Bronchial epithelial cell (primary cell): ENCODE results near the gene CRABP2. TPM values are rescaled to one million over a fixed set of nuclear protein-coding genes. Genes with fewer than 3 reads are reported as not detected.

Source experiments
- DNase-seq: peaks from one replicate; pipeline ENCODE4 v3.0.0-alpha.2; 2010; ENCODE audit warnings: low read depth
- FAIRE-seq: peaks from 2 replicates; lab custom pipeline; 2011; peaks lifted over from hg19 to GRCh38; lab: Jason Lieb, UNC
- H3K27me3 ChIP-seq: 2 replicates; pipeline ENCODE4 v1.5.1; 2011; ENCODE audit warnings: low read length; ENCODE audit not compliant: control insufficient read depth, insufficient read depth
- H3K36me3 ChIP-seq: 2 replicates; pipeline ENCODE4 v1.5.1; 2011; ENCODE audit warnings: low read length; ENCODE audit not compliant: control insufficient read depth, insufficient read depth
- H3K4me3 ChIP-seq: 2 replicates; pipeline ENCODE4 v1.5.1; 2011; ENCODE audit warnings: mild to moderate bottlenecking, low read depth, low read length, control low read depth
- CTCF ChIP-seq: IDR thresholded peaks from 2 replicates; pipeline ENCODE4 v1.5.1; 2011; ENCODE audit warnings: mild to moderate bottlenecking, moderate library complexity, low read length, control low read depth, inconsistent platforms; ENCODE audit not compliant: insufficient read depth, severe bottlenecking
- total RNA-seq: library from RNA; depleted of rRNA; stranded (reverse); fragments of >200 nt; gene quantifications from 2 replicates; pipeline ENCODE4 v1.2.1, GENCODE V29; 2014

CRABP2 gene
- total RNA-seq, 1 donor from 2014 or later, result 5.3 TPM

- DNase-seq (no peak), FAIRE-seq (no peak)
- no peak for TF ChIP-seq CTCF
- no peaks in the 10 kb centered on the region for H3K27me3 ChIP-seq
- H3K4me3 ChIP-seq, result peak overlapping the region; percentile 89
- H3K36me3 ChIP-seq, result peaks cover 26% of the 10 kb centered on the region
Measured at GRCh38 chr1:156740237-156740740, 34.9 kb upstream of the CRABP2 start.

- H3K27me3 ChIP-seq, result no peaks in the 10 kb centered on the region
- peaks cover 23% of the 10 kb centered on the region for H3K36me3 ChIP-seq
- no peak for TF ChIP-seq CTCF
- FAIRE-seq, result no peak
- H3K4me3 ChIP-seq, result no peak overlapping the region
- DNase-seq, result no peak
Measured at GRCh38 chr1:156738916-156739315, 33.5 kb upstream of the CRABP2 start.

- Histone ChIP-seq H3K36me3 (peaks cover 23% of the 10 kb centered on the region), H3K27me3 (no peaks in the 10 kb centered on the region), H3K4me3 (no peak overlapping the region)
- TF ChIP-seq CTCF, result no peak
- no peak for DNase-seq
- no peak for FAIRE-seq
Measured at GRCh38 chr1:156738407-156738806, 33.0 kb upstream of the CRABP2 start.

- FAIRE-seq (no peak), DNase-seq (no peak)
- peaks cover 23% of the 10 kb centered on the region for H3K36me3 ChIP-seq
- H3K4me3 ChIP-seq, result no peak overlapping the region
- no peaks in the 10 kb centered on the region for H3K27me3 ChIP-seq
- TF ChIP-seq CTCF, result no peak
Measured at GRCh38 chr1:156733989-156734584, 28.7 kb upstream of the CRABP2 start.

GRCh38 chr1:156728599-156729462, 23.4 kb upstream of the CRABP2 start, which contains the start of gene ISG20L2:
ISG20L2 (minus strand) TSS chr1:156728766; CDS start chr1:156727652, 1,114 bp downstream.
- Histone ChIP-seq H3K4me3 (peak within 1 kb of the TSS; percentile 92), H3K36me3 (peaks cover 14% of the 10 kb centered on the region), H3K27me3 (no peaks in the 10 kb centered on the region)
- FAIRE-seq (no peak), DNase-seq (peak; percentile 95)
- no peak for TF ChIP-seq CTCF
